Bronchial smooth muscle cell (primary cell): ENCODE data around the gene RAB9A. TPM values are rescaled to one million over a fixed set of nuclear protein-coding genes. Genes with fewer than 3 reads are reported as not detected.

ENCODE experiments used
- total RNA-seq: library from RNA; depleted of rRNA; stranded (reverse); fragments of >200 nt; gene quantifications from 2 replicates; pipeline ENCODE4 v1.2.1, GENCODE V29; 2014

Gene RAB9A, protein sequence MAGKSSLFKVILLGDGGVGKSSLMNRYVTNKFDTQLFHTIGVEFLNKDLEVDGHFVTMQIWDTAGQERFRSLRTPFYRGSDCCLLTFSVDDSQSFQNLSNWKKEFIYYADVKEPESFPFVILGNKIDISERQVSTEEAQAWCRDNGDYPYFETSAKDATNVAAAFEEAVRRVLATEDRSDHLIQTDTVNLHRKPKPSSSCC
- total RNA-seq = 25.0 and 30.7 TPM in 2 replicates

GRCh38 chrX:13688958-13689740 is at the start of gene RAB9A:
RAB9A (plus strand) TSS chrX:13689128; CDS start chrX:13708747, 19,619 bp downstream.

DNA sequence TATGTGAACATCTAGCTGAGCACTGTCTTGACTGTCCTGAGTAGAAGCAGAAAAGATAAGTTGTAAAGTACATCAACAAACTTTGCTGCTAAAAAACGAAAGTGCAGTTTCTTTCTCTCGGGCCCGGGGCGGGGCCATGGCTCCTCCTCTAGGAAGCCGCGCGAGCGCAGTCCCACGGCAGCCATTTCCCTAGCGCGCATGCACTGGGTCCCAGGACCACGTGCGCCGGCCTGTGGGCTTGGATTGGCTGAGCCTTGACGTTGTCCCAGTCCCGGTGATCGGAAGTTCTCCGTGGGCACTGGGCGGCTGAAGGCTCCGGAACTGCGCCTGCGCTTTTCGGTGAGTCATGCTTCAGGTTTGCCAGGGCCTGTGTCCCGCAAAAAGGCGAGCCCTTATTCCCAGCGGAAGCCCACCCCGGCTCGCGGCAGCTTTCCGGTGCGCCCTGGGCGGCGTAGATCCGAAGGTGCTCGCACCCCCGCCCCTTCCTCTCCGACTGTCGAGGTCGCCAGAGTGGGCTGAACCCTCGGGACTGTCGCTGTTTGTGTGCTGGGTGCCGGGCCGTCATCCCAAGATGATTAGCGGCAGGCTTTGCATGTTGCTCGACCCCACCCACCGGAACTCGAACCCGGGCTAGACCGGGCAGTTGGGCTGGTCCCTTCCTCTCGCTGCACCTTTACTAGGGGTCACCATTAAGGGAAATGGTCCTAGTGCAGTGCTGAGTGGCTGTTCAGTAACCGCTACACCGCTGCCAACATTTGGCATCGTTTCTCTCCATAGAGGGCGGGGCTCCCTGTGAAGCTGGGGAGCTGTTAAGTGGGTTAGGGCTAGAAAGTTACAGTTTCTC is 35.9 kb upstream of the RAB9A start, which contains the start of gene TCEANC:
Gene TCEANC (plus strand): TSS at position 292 of the 844 bp plus-strand sequence. CDS start 9,368 bp downstream, outside the sequence.

GRCh38 chrX:13734278-13735172 is 45.6 kb downstream of the RAB9A start, which contains the start of the genes OFD1 and TRAPPC2:
OFD1 (plus strand) TSS chrX:13734748; CDS start chrX:13735072, 324 bp downstream.
TRAPPC2 (minus strand) TSS chrX:13734620; CDS start chrX:13719963, 14,657 bp downstream.

Other genes with a start within 250 kb of the RAB9A start
- under 0.01 TPM in 1 of 2 replicates, not detected in the other for gene EGFL6, start 119.5 kb upstream of the RAB9A start, total RNA-seq
- gene TCEANC, start 36.0 kb upstream of the RAB9A start, total RNA-seq = 2.5 and 6.0 TPM in 2 replicates
- gene TRAPPC2, start 45.5 kb downstream of the RAB9A start, total RNA-seq = 13.2 and 15.3 TPM in 2 replicates
- 8.3 and 12.3 TPM in 2 replicates for gene OFD1, start 45.6 kb downstream of the RAB9A start, total RNA-seq
- gene GPM6B, start 128.0 kb downstream of the RAB9A start, total RNA-seq = 0.60 and 7.7 TPM in 2 replicates